HEK293 (cell line): Measurements from ENCODE around the gene FOXO3.

Source experiments
- CTCF ChIA-PET: fragments of 350-600 bp; formaldehyde crosslinking; extraction: SDS; loops from one replicate; lab custom pipeline; 2021; ENCODE audit warnings: antibody characterized with exemption; lab: Yijun Ruan, JAX
- POLR2A ChIA-PET: fragments of 300-600 bp; formaldehyde crosslinking; extraction: SDS; loops from one replicate; lab custom pipeline; 2020; ENCODE audit warnings: antibody characterized with exemption, inconsistent platforms; lab: Yijun Ruan, JAX
- H3K27ac ChIP-seq: fragments of 200-500 bp; sonication (Bioruptor generic); 2 replicates; pipeline ENCODE4 v1.5.1; 2014; ENCODE audit warnings: low read depth, low read length, control low read depth, inconsistent platforms; ENCODE audit errors: extremely low read depth
- H3K36me3 ChIP-seq, 2 experiments: fragments of 200-500 bp in 1 of 2; sonication (Bioruptor generic) in 1 of 2; 1 replicate in 1 of 2; 2 replicates in 1 of 2; pipeline ENCODE4 v1.5.1; 2014 to 2017; ENCODE audit warnings: inconsistent platforms in 2 of 2, low read length in 2 of 2; ENCODE audit not compliant: control insufficient read depth in 2 of 2, insufficient read depth in 1 of 2
- H3K4me1 ChIP-seq: fragments of 200-500 bp; sonication (Bioruptor generic); 2 replicates; pipeline ENCODE4 v1.5.1; 2014; ENCODE audit warnings: mild to moderate bottlenecking, low read length, inconsistent platforms; ENCODE audit not compliant: control insufficient read depth, insufficient read depth
- H3K4me3 ChIP-seq: 2 replicates; pipeline ENCODE4 v1.5.1; 2011; ENCODE audit warnings: low read depth, mild to moderate bottlenecking, control low read depth, low read length, moderate library complexity
- H3K9me3 ChIP-seq: fragments of 200-500 bp; sonication (Bioruptor generic); 2 replicates; pipeline ENCODE4 v1.5.1; 2014; ENCODE audit warnings: low read depth, low read length, inconsistent platforms; ENCODE audit not compliant: control insufficient read depth, insufficient read depth
- GLI2 ChIP-seq: fragments of 450-650 bp; formaldehyde crosslinking; IDR thresholded peaks from 2 replicates; pipeline ENCODE4; 2017; ENCODE audit warnings: missing biosample characterization, missing genetic modification characterization, low read depth, borderline replicate concordance
- GLI4 ChIP-seq: fragments of 450-650 bp; formaldehyde crosslinking; IDR thresholded peaks from 2 replicates; pipeline ENCODE4 v1.5.1; 2016; ENCODE audit warnings: missing biosample characterization, missing genetic modification characterization
- GLIS2 ChIP-seq: fragments of 450-650 bp; formaldehyde crosslinking; IDR thresholded peaks from 2 replicates; pipeline ENCODE4 v1.5.1; 2016; ENCODE audit warnings: missing biosample characterization, missing genetic modification characterization
- KLF10 ChIP-seq: fragments of 450-650 bp; IDR thresholded peaks from 2 replicates; pipeline ENCODE4 v1.5.1; 2018; ENCODE audit warnings: missing biosample characterization, mild to moderate bottlenecking, missing genetic modification characterization
- KLF16 ChIP-seq: fragments of 450-650 bp; formaldehyde crosslinking; IDR thresholded peaks from 2 replicates; pipeline ENCODE4 v1.5.1; 2017; ENCODE audit warnings: missing biosample characterization, missing genetic modification characterization
- KLF9 ChIP-seq: fragments of 450-650 bp; formaldehyde crosslinking; IDR thresholded peaks from 2 replicates; pipeline ENCODE4 v1.5.1; 2016; ENCODE audit warnings: missing biosample characterization, missing genetic modification characterization, low read depth
- OSR2 ChIP-seq: fragments of 450-650 bp; formaldehyde crosslinking; IDR thresholded peaks from 2 replicates; pipeline ENCODE4 v1.5.1; 2016; ENCODE audit warnings: missing biosample characterization, missing genetic modification characterization
- TCF7L2 ChIP-seq: IDR thresholded peaks from 2 replicates; pipeline ENCODE4 v1.6.1; 2011; ENCODE audit warnings: low read depth, mild to moderate bottlenecking, inconsistent platforms, low read length, moderate library complexity, borderline replicate concordance
- WT1 ChIP-seq: fragments of 450-650 bp; formaldehyde crosslinking; IDR thresholded peaks from 2 replicates; pipeline ENCODE4 v1.5.1; 2016; ENCODE audit warnings: missing biosample characterization, missing genetic modification characterization
- ZBTB17 ChIP-seq: fragments of 450-650 bp; formaldehyde crosslinking; IDR thresholded peaks from 2 replicates; pipeline ENCODE4 v1.5.1; 2016; ENCODE audit warnings: missing biosample characterization, missing genetic modification characterization
- ZEB2 ChIP-seq: fragments of 450-650 bp; formaldehyde crosslinking; IDR thresholded peaks from 2 replicates; pipeline ENCODE4 v1.5.1; 2016; ENCODE audit warnings: missing biosample characterization, missing genetic modification characterization
- ZNF169 ChIP-seq: fragments of 450-650 bp; formaldehyde crosslinking; IDR thresholded peaks from 2 replicates; pipeline ENCODE4 v1.5.1; 2016; ENCODE audit warnings: missing biosample characterization, missing genetic modification characterization
- ZNF175 ChIP-seq: fragments of 450-650 bp; formaldehyde crosslinking; IDR thresholded peaks from 2 replicates; pipeline ENCODE4 v1.5.1; 2016; ENCODE audit warnings: missing biosample characterization, missing genetic modification characterization
- ZNF184 ChIP-seq: fragments of 450-650 bp; IDR thresholded peaks from 2 replicates; pipeline ENCODE4 v1.5.1; 2018; ENCODE audit warnings: missing biosample characterization, mild to moderate bottlenecking, missing genetic modification characterization
- ZNF2 ChIP-seq: fragments of 450-650 bp; formaldehyde crosslinking; IDR thresholded peaks from 2 replicates; pipeline ENCODE4 v1.5.1; 2016; ENCODE audit warnings: missing biosample characterization, missing genetic modification characterization
- ZNF274 ChIP-seq, 2 experiments: fragments of 200-500 bp in 1 of 2; fragments of 450-650 bp in 1 of 2; sonication (Bioruptor generic) in 1 of 2; formaldehyde crosslinking in 1 of 2; IDR thresholded peaks; 2 replicates each; pipeline versions ENCODE4 v1.5.1 to v1.6.1; 2014 to 2016; ENCODE audit warnings: borderline replicate concordance in 1 of 2, inconsistent platforms in 1 of 2, low read length in 1 of 2, missing biosample characterization in 1 of 2, missing genetic modification characterization in 1 of 2
- ZNF280C ChIP-seq: fragments of 450-650 bp; formaldehyde crosslinking; IDR thresholded peaks from 2 replicates; pipeline ENCODE4 v1.5.1; 2016; ENCODE audit warnings: missing biosample characterization, missing genetic modification characterization
- ZNF48 ChIP-seq: fragments of 450-650 bp; formaldehyde crosslinking; IDR thresholded peaks from 2 replicates; pipeline ENCODE4 v1.5.1; 2016; ENCODE audit warnings: missing biosample characterization, missing genetic modification characterization
- ZNF488 ChIP-seq: fragments of 450-650 bp; formaldehyde crosslinking; IDR thresholded peaks from 2 replicates; pipeline ENCODE4 v1.5.1; 2016; ENCODE audit warnings: missing biosample characterization, missing genetic modification characterization
- ZNF548 ChIP-seq: fragments of 450-650 bp; formaldehyde crosslinking; IDR thresholded peaks from 2 replicates; pipeline ENCODE4 v1.5.1; 2016; ENCODE audit warnings: missing biosample characterization, missing genetic modification characterization
- ZNF549 ChIP-seq: fragments of 450-650 bp; IDR thresholded peaks from 2 replicates; pipeline ENCODE4 v1.5.1; 2018; ENCODE audit warnings: missing biosample characterization, missing genetic modification characterization, mild to moderate bottlenecking, inconsistent platforms, moderate library complexity
- ZNF558 ChIP-seq: fragments of 450-650 bp; formaldehyde crosslinking; IDR thresholded peaks from 2 replicates; pipeline ENCODE4 v1.5.1; 2016; ENCODE audit warnings: missing biosample characterization, missing genetic modification characterization
- ZNF580 ChIP-seq: fragments of 450-650 bp; formaldehyde crosslinking; IDR thresholded peaks from 2 replicates; pipeline ENCODE4 v1.5.1; 2016; ENCODE audit warnings: missing biosample characterization, missing genetic modification characterization
- ZNF624 ChIP-seq: fragments of 450-650 bp; formaldehyde crosslinking; IDR thresholded peaks from 2 replicates; pipeline ENCODE4 v1.5.1; 2017; ENCODE audit warnings: missing biosample characterization, missing genetic modification characterization
- ZNF701 ChIP-seq: fragments of 450-650 bp; formaldehyde crosslinking; IDR thresholded peaks from 2 replicates; pipeline ENCODE4 v1.5.1; 2016; ENCODE audit warnings: missing biosample characterization, missing genetic modification characterization
- ZNF76 ChIP-seq: fragments of 450-650 bp; formaldehyde crosslinking; IDR thresholded peaks from 2 replicates; pipeline ENCODE4; 2016; ENCODE audit warnings: low read depth, missing biosample characterization, missing genetic modification characterization, borderline replicate concordance
- ZNF776 ChIP-seq: fragments of 450-650 bp; formaldehyde crosslinking; IDR thresholded peaks from 2 replicates; pipeline ENCODE4 v1.5.0; 2017; ENCODE audit warnings: missing biosample characterization, missing genetic modification characterization, borderline replicate concordance
- TF ChIP-seq, protein P1 (sequence below): fragments of 450-650 bp; IDR thresholded peaks from 2 replicates; pipeline ENCODE4 v1.5.1; 2018; ENCODE audit warnings: missing biosample characterization, missing genetic modification characterization

FOXO3 gene

GRCh38 chr6:108578166-108578565 is 17.4 kb downstream of the FOXO3 start:
- Histone ChIP-seq H3K9me3 (no peaks in the 10 kb centered on the region), H3K27ac (no peak overlapping the region)
- TF ChIP-seq ZNF701 (tag by site-specific recombination) (no peak), KLF9 (no peak), ZNF580 (no peak), ZNF624 (no peak), ZNF558 (tag by site-specific recombination) (no peak), ZNF76 (no peak), ZNF274 (IDR thresholded peaks at IDR 0.05; ENCODE audit: low read length) (no peak), ZNF274 (tag by site-specific recombination; IDR thresholded peaks at IDR 0.05; ENCODE audit: borderline replicate concordance) (no peak), GLIS2 (no peak), ZNF548 (no peak), ZNF2 (tag by site-specific recombination) (no peak), ZNF488 (tag by site-specific recombination) (no peak), ZNF169 (tag by site-specific recombination) (no peak), ZNF776 (no peak)
- TF ChIP-seq, protein P1, sequence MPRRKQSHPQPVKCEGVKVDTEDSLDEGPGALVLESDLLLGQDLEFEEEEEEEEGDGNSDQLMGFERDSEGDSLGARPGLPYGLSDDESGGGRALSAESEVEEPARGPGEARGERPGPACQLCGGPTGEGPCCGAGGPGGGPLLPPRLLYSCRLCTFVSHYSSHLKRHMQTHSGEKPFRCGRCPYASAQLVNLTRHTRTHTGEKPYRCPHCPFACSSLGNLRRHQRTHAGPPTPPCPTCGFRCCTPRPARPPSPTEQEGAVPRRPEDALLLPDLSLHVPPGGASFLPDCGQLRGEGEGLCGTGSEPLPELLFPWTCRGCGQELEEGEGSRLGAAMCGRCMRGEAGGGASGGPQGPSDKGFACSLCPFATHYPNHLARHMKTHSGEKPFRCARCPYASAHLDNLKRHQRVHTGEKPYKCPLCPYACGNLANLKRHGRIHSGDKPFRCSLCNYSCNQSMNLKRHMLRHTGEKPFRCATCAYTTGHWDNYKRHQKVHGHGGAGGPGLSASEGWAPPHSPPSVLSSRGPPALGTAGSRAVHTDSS: no peak
- TF ChIP-seq, all 188 proteins: peak for 0
- CTCF ChIA-PET: interaction anchor here (0.6 to 2.5 kb wide), 4 partner anchors 10 to 495 kb away, joined by 3 to 6 read pairs (median 3); no protein-coding TSS in a partner anchor
- POLR2A ChIA-PET: interaction anchor here (1.2 to 3.6 kb wide), 3 partner anchors 13 to 18 kb away, joined by 3 to 15 read pairs (median 4); partner anchors contain the start of gene FOXO3
- Histone ChIP-seq H3K4me1 (peaks cover 34% of the 10 kb centered on the region), H3K36me3 (peaks cover 0 to 20% of the 10 kb centered on the region in 2 experiments; a peak in 2 of 3 replicates), H3K4me3 (no peak overlapping the region)

GRCh38 chr6:108578595-108579327 is 18.0 kb downstream of the FOXO3 start:
- TF ChIP-seq ZEB2: 0 out of 2 replicates have a peak, but pooled peaks have one; percentile 28
- TF ChIP-seq WT1: peak; percentile 46; the same call in 1 of the 2 replicates
- no peak for TF ChIP-seq KLF10 (tag by site-specific recombination)
- peak; percentile 68 for TF ChIP-seq ZBTB17
- no peak for TF ChIP-seq TCF7L2
- H3K4me1 ChIP-seq: peaks cover 34% of the 10 kb centered on the region
- H3K27ac ChIP-seq: no peak overlapping the region
- H3K9me3 ChIP-seq: no peaks in the 10 kb centered on the region
- no peak overlapping the region for H3K4me3 ChIP-seq
- CTCF ChIA-PET: interaction anchor here (0.6 to 2.5 kb wide), 2 partner anchors 335 to 495 kb away, joined by 3 to 6 read pairs; no protein-coding TSS in a partner anchor
- POLR2A ChIA-PET: interaction anchor here (1.4 to 3.6 kb wide), 2 partner anchors 14 to 19 kb away, joined by 4 to 15 read pairs; partner anchors contain the start of gene FOXO3
- H3K36me3 ChIP-seq: peaks cover 0 to 17% of the 10 kb centered on the region in 2 experiments; a peak in 1 of 3 replicates

GRCh38 chr6:108579328-108579721 is 18.6 kb downstream of the FOXO3 start:
- Histone ChIP-seq H3K27ac (no peak overlapping the region), H3K4me1 (peaks cover 36% of the 10 kb centered on the region), H3K4me3 (no peak overlapping the region), H3K36me3 (peaks cover 0 to 17% of the 10 kb centered on the region in 2 experiments; a peak in 1 of 3 replicates), H3K9me3 (no peaks in the 10 kb centered on the region)
- ChIA-PET CTCF (no interaction called here), POLR2A (interaction anchor here (1.3 to 1.4 kb wide), 2 partner anchors 15 to 19 kb away, joined by 3 to 5 read pairs; partner anchors contain the start of gene FOXO3)
- TF ChIP-seq ZNF184 (tag by site-specific recombination) (no peak), OSR2 (tag by site-specific recombination) (no peak), GLI4 (tag by site-specific recombination) (no peak), ZNF549 (tag by site-specific recombination) (no peak), KLF16 (tag by site-specific recombination) (no peak), GLI2 (tag by site-specific recombination) (no peak), ZNF48 (tag by site-specific recombination) (no peak), ZNF175 (tag by site-specific recombination) (no peak), ZNF280C (no peak)
